ENCODE data around the gene TAF6. TPM values are rescaled to one million over a fixed set of nuclear protein-coding genes. Genes with fewer than 3 reads are reported as not detected.

Gene TAF6
- total and polyA plus RNA-seq, 9 of the 15 experiments (the other 6 are each of a cell fraction or from before 2014, with no cell fraction given) = 0.78 to 78.7 (median 21.3) TPM

DNA sequence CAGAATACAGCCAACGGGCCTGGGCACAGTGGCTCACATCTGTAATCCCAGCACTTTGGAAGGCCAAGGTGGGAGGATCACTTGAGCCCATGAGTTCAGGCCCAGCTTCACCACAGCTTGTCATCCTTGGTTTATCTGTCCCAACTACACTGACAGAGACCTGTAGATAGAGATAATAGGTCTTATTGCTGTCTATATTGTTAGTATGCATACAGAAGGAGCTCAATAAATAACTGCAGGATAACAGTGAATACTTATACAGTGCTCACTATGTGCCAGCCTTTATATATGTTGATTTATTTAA, 1.5 kb upstream of the TAF6 start (continued):
- TF ChIP-seq RCOR1 (IDR thresholded peaks at IDR 0.05; ENCODE audit: borderline replicate concordance in 1 of 2, low read depth in 2 of 2, low read length in 2 of 2) (0 out of 4 replicates have a peak, but pooled peaks of 1 of the 2 experiments have one; percentile 24), GATA2 (CRISPR knock-in tag; IDR thresholded peaks at IDR 0.05) (no peak), HIVEP1 (CRISPR knock-in tag; IDR thresholded peaks at IDR 0.05) (no peak)

DNA sequence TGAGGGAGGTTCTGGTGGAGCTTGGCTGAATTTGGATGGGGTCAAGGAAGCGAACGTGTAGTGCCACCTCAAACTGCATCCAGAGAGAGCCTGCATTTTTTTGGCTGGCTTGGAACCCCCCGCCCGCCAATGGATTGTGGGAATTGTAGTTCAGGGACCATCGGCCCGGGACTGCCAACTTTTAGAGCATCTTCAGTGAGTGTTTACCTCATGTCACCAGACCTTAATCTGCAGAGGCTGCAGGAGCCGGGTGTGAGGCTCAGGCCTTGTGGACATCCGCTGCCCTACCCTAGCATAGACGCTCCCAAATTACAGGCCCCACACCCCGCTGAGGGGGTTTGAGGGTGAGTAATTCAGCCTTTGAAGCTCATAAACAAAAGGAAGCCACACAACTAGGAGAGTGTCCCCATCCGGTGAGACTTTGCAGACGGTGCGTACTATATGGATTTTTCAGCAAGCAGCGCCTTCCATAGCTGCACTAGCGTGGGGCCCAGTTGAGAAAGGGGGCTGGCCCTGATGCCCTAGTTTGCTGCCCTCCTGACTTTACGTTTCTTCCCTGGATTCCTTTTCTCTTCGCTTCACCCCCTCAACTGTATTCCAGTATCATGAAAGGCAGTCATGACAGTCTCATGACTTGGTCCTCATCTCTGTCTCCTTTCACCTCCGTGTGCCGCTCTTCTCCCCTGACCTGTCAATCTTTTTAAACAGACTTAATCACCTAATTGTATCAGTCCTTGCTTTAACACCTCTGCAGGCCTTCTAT, 993 bp upstream of the TAF6 start:
- peak; percentile 59 to 77 (median 66) for DNase-seq (ENCODE audit: extremely low read depth in 1 of 4, low spot score in 3 of 4)
- peak; percentile 68 for ATAC-seq
- peaks cover 30 to 48% of the 10 kb centered on the region in 2 experiments for H3K4me1 ChIP-seq (replicated peaks in 1 of 2; ENCODE audit: control insufficient read depth in 2 of 2, insufficient read depth in 2 of 2, low read length in 2 of 2)
- H3K9me3 ChIP-seq (replicated peaks; ENCODE audit: control insufficient read depth, insufficient read depth, low read depth, low read length) = no peaks in the 10 kb centered on the region
- no peaks in the 10 kb centered on the region for H3K9me1 ChIP-seq (ENCODE audit: control insufficient read depth, insufficient read depth, low read length)
- CTCF ChIA-PET (ENCODE audit: low intra/inter-chr PET ratio) = no interaction called here
- 15% methylated on average over 19 of the region's 19 CpGs for WGBS (ENCODE audit: insufficient coverage, low coverage, missing lambda C conversion rate)
- H3K79me2 ChIP-seq (ENCODE audit: control insufficient read depth, insufficient read depth, low read length) = peaks cover 22% of the 10 kb centered on the region
- H3K9ac ChIP-seq (ENCODE audit: insufficient read depth in 1 of 2, low read depth in 2 of 2, low read length in 2 of 2) = peak overlapping the region; percentile 86 to 88
- TSS peak; percentile 85 for BruUV-seq (replicated peaks)
- FAIRE-seq = peak; percentile 29
- H4K20me1 ChIP-seq (replicated peaks; ENCODE audit: control insufficient read depth, insufficient read depth, low read length) = 0 out of 2 replicates have a peak, but pooled peaks cover 4% of the 10 kb centered on the region
- intact Hi-C loops (cut with micrococcal nuclease) (loop anchor here (1.0 to 2.0 kb wide), 2 partner anchors 19 to 38 kb away; partner anchors contain the start of genes AP4M1 and MCM7), in situ Hi-C loops (cut with MboI) (loop anchor here (10.0 kb wide), 1 partner anchor 1715 kb away; no protein-coding TSS in a partner anchor)
- POLR2A ChIA-PET = interaction anchor here (0.7 to 1.7 kb wide), 5 partner anchors 11 to 99 kb away, joined by 3 to 15 read pairs (median 3); partner anchors contain the start of genes AP4M1 and MCM7
- H2AFZ ChIP-seq (ENCODE audit: low read depth, low read length) = peak overlapping the region; percentile 95
- peak overlapping the region; percentile 72 for H3K4me3 ChIP-seq
- H3K27ac ChIP-seq (ENCODE audit: extremely low read depth, low read depth, low read length) = peak overlapping the region; percentile 88
- peaks cover 1% of the 10 kb centered on the region; the same call in 1 of the 3 replicates for H3K36me3 ChIP-seq (ENCODE audit: control insufficient read depth, insufficient read depth, low read length)
- no peaks in the 10 kb centered on the region for H3K27me3 ChIP-seq (ENCODE audit: control insufficient read depth in 2 of 2, insufficient read depth in 2 of 2, low read length in 2 of 2)
- peak overlapping the region; percentile 99 for H3K4me2 ChIP-seq (ENCODE audit: insufficient read depth, low read length)
- TF ChIP-seq ATF7 (IDR thresholded peaks at IDR 0.05) (peak; percentile 1; the same call in 1 of the 2 replicates), ZNF449 (CRISPR knock-in tag; IDR thresholded peaks at IDR 0.05) (no peak), CREM (IDR thresholded peaks at IDR 0.05; ENCODE audit: low read depth) (0 out of 2 replicates have a peak, but pooled peaks have one; percentile 25), ZBTB17 (CRISPR knock-in tag; IDR thresholded peaks at IDR 0.05) (0 out of 2 replicates have a peak, but pooled peaks have one; percentile 14), KLF16 (IDR thresholded peaks at IDR 0.05) (no peak), NCOA4 (IDR thresholded peaks at IDR 0.05; ENCODE audit: partially characterized antibody) (peak; percentile 49), TAL1 (IDR thresholded peaks at IDR 0.05) (0 out of 2 replicates have a peak, but pooled peaks have one; percentile 2), PURB (CRISPR knock-in tag; IDR thresholded peaks at IDR 0.05; ENCODE audit: low read depth) (no peak), ZNF280B (CRISPR knock-in tag; IDR thresholded peaks at IDR 0.05) (no peak)
- TF ChIP-seq, protein P1, sequence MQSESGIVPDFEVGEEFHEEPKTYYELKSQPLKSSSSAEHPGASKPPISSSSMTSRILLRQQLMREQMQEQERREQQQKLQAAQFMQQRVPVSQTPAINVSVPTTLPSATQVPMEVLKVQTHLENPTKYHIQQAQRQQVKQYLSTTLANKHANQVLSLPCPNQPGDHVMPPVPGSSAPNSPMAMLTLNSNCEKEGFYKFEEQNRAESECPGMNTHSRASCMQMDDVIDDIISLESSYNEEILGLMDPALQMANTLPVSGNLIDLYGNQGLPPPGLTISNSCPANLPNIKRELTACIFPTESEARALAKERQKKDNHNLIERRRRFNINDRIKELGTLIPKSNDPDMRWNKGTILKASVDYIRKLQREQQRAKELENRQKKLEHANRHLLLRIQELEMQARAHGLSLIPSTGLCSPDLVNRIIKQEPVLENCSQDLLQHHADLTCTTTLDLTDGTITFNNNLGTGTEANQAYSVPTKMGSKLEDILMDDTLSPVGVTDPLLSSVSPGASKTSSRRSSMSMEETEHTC (IDR thresholded peaks at IDR 0.05) = no peak
- TF ChIP-seq, protein P2, sequence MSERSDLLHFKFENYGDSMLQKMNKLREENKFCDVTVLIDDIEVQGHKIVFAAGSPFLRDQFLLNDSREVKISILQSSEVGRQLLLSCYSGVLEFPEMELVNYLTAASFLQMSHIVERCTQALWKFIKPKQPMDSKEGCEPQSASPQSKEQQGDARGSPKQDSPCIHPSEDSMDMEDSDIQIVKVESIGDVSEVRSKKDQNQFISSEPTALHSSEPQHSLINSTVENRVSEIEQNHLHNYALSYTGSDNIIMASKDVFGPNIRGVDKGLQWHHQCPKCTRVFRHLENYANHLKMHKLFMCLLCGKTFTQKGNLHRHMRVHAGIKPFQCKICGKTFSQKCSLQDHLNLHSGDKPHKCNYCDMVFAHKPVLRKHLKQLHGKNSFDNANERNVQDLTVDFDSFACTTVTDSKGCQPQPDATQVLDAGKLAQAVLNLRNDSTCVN (CRISPR knock-in tag; IDR thresholded peaks at IDR 0.05) = no peak

Measured in K562 (cell line).